SK-N-SH (cell line): ENCODE data around the gene IL1RAP. TPM values are rescaled to one million over a fixed set of nuclear protein-coding genes. Genes with fewer than 3 reads are reported as not detected.

Experiments
- CTCF ChIA-PET: fragments of 300-600, 350-600 bp; formaldehyde crosslinking; extraction: SDS; loops from one replicate; lab custom pipeline; 2021; lab: Yijun Ruan, JAX
- POLR2A ChIA-PET: fragments of 350-600 bp; sonication (Branson Sonifier 250); formaldehyde crosslinking; extraction: SDS; loops from one replicate; lab custom pipeline; 2020; ENCODE audit warnings: antibody characterized with exemption, inconsistent platforms; lab: Yijun Ruan, JAX
- DNase-seq: peaks from one replicate; pipeline ENCODE4 v3.0.0; 2012
- H2AFZ ChIP-seq: fragments of 200-600 bp; sonication (generic); 2 replicates; pipeline ENCODE4 v1.8.1; 2016; ENCODE audit warnings: antibody characterized with exemption, mild to moderate bottlenecking, low read depth
- H3F3A ChIP-seq: fragments of 200-600 bp; sonication (generic); replicated peaks from 2 replicates; pipeline ENCODE3; 2016; ENCODE audit warnings: antibody characterized with exemption, mild to moderate bottlenecking; ENCODE audit not compliant: insufficient read depth
- H3K27ac ChIP-seq, 2 experiments: fragments of 200-500 bp in 1 of 2; fragments of 200-600 bp in 1 of 2; sonication (Bioruptor generic) in 1 of 2; sonication (generic), shearing (Covaris generic) in 1 of 2; 2 replicates each; pipeline versions ENCODE4 v1.5.1 to v1.6.1; 2014 to 2016; ENCODE audit warnings: low read depth in 2 of 2, inconsistent platforms in 1 of 2, low read length in 1 of 2, mild to moderate bottlenecking in 1 of 2, mixed read lengths in 1 of 2
- H3K27me3 ChIP-seq: fragments of 200-600 bp; sonication (generic), shearing (Covaris generic); 2 replicates; pipeline ENCODE4 v1.6.1; 2016; ENCODE audit warnings: mixed run types; ENCODE audit not compliant: insufficient read depth
- H3K36me3 ChIP-seq, 2 experiments: fragments of 200-500 bp in 1 of 2; fragments of 200-600 bp in 1 of 2; sonication (Bioruptor generic) in 1 of 2; sonication (generic) in 1 of 2; replicated peaks in 1 of 2; 2 replicates each; pipeline versions ENCODE3 to v1.5.1; 2014 to 2016; ENCODE audit warnings: low read length in 1 of 2, mild to moderate bottlenecking in 1 of 2; ENCODE audit not compliant: insufficient read depth in 2 of 2, control insufficient read depth in 1 of 2
- H3K4me1 ChIP-seq, 2 experiments: fragments of 200-500 bp in 1 of 2; fragments of 200-600 bp in 1 of 2; sonication (Bioruptor generic) in 1 of 2; sonication (generic), shearing (Covaris generic) in 1 of 2; 2 replicates each; pipeline versions ENCODE4 v1.5.1 to v1.6.1; 2014 to 2016; ENCODE audit warnings: low read depth in 1 of 2, low read length in 1 of 2, mixed run types in 1 of 2; ENCODE audit not compliant: insufficient read depth in 2 of 2, control insufficient read depth in 1 of 2
- H3K4me2 ChIP-seq: fragments of 200-600 bp; sonication (generic), shearing (Covaris generic); 2 replicates; pipeline ENCODE4 v1.6.1; 2017; ENCODE audit warnings: mixed run types
- H3K4me3 ChIP-seq, 2 experiments: fragments of 200-500 bp in 1 of 2; fragments of 200-600 bp in 1 of 2; sonication (Bioruptor generic) in 1 of 2; sonication (generic), shearing (Covaris generic) in 1 of 2; 2 replicates each; pipeline versions ENCODE4 v1.5.1 to v1.8.1; 2014 to 2016; ENCODE audit warnings: low read depth in 2 of 2, inconsistent platforms in 1 of 2, low read length in 1 of 2, mild to moderate bottlenecking in 1 of 2, mixed read lengths in 1 of 2, moderate library complexity in 1 of 2
- H3K79me2 ChIP-seq: fragments of 200-600 bp; sonication (generic); 2 replicates; pipeline ENCODE4 v1.8.1; 2017; ENCODE audit warnings: mild to moderate bottlenecking; ENCODE audit not compliant: insufficient read depth
- H3K9ac ChIP-seq: fragments of 200-600 bp; sonication (generic); 2 replicates; pipeline ENCODE4 v1.6.1; 2017; ENCODE audit warnings: mixed run types
- H3K9me2 ChIP-seq: fragments of 200-600 bp; sonication (generic); 2 replicates; pipeline ENCODE4 v1.6.1; 2017; ENCODE audit warnings: mixed run types
- H3K9me3 ChIP-seq: fragments of 200-600 bp; sonication (generic); 2 replicates; pipeline ENCODE4 v1.6.1; 2017; ENCODE audit warnings: mixed run types, mild to moderate bottlenecking, moderate library complexity
- H4K20me1 ChIP-seq: fragments of 200-600 bp; sonication (generic); 2 replicates; pipeline ENCODE4 v1.6.1; 2017; ENCODE audit warnings: mild to moderate bottlenecking, mixed run types; ENCODE audit not compliant: insufficient read depth
- IRF3 ChIP-seq: fragments of 150-350 bp; IDR thresholded peaks from 2 replicates; pipeline ENCODE4 v1.6.1; 2016; ENCODE audit warnings: mild to moderate bottlenecking, low read depth, low read length
- MAX ChIP-seq: IDR thresholded peaks from 2 replicates; pipeline ENCODE4 v1.4.0; 2012; ENCODE audit warnings: low read depth
- NFIC ChIP-seq: IDR thresholded peaks from 2 replicates; pipeline ENCODE4 v1.4.0; 2012; ENCODE audit warnings: borderline replicate concordance
- POLR2AphosphoS5 ChIP-seq: IDR thresholded peaks from 2 replicates; pipeline ENCODE4 v1.6.1; 2012; ENCODE audit warnings: low read depth, low read length
- RCOR1 ChIP-seq: fragments of 150-350 bp; IDR thresholded peaks from 2 replicates; pipeline ENCODE4 v1.6.1; 2017; ENCODE audit warnings: antibody characterized with exemption, low read length
- RFX5 ChIP-seq: IDR thresholded peaks from 2 replicates; pipeline ENCODE4 v1.6.1; 2012; ENCODE audit warnings: mild to moderate bottlenecking, improper control_type of control experiment, low read length
- RXRA ChIP-seq: IDR thresholded peaks from 2 replicates; pipeline ENCODE4 v1.4.0; 2012; ENCODE audit warnings: low read depth, mild to moderate bottlenecking, borderline replicate concordance
- TAF1 ChIP-seq: IDR thresholded peaks from 2 replicates; pipeline ENCODE4 v1.6.1; 2012; ENCODE audit warnings: low read depth, mild to moderate bottlenecking, low read length, moderate library complexity, borderline replicate concordance
- TEAD4 ChIP-seq: IDR thresholded peaks from 2 replicates; pipeline ENCODE4 v1.4.0; 2012; ENCODE audit warnings: mild to moderate bottlenecking, borderline replicate concordance; ENCODE audit not compliant: insufficient read depth
- YY1 ChIP-seq: IDR thresholded peaks from 2 replicates; pipeline ENCODE4 v1.4.0; 2012; ENCODE audit warnings: low read depth, mild to moderate bottlenecking
- ZBTB33 ChIP-seq: IDR thresholded peaks from 2 replicates; pipeline ENCODE4 v1.4.0; 2012; ENCODE audit warnings: low read depth, borderline replicate concordance
- WGBS: methylation state at CpG from one replicate; pipeline ENCODE4 v1.1.6; 2017; ENCODE audit warnings: low lambda C conversion rate; 5-methylcytosine and 5-hydroxymethylcytosine counted together
- polyA plus RNA-seq, 3 experiments: library from polyadenylated mRNA; depleted of rRNA; stranded (reverse); fragments of >200 nt; gene quantifications; 2 replicates each; pipeline ENCODE4 v1.2.3, GENCODE V29; 2012

Gene IL1RAP
- polyA plus RNA-seq, 1 of the 3 experiments (the other 2 are of a cell fraction), result 7.6 TPM

- CTCF ChIA-PET, result no interaction called here
- no peaks in the 10 kb centered on the region for H3K4me1 ChIP-seq
- no peak overlapping the region for H3K4me2 ChIP-seq
- peaks cover 0 to 3% of the 10 kb centered on the region in 2 experiments for H3K36me3 ChIP-seq
- H3K27me3 ChIP-seq, result no peaks in the 10 kb centered on the region
- no peaks in the 10 kb centered on the region for H3F3A ChIP-seq
- H3K9me3 ChIP-seq, result 0 out of 2 replicates have a peak, but pooled peaks cover 5% of the 10 kb centered on the region
- POLR2A ChIA-PET, result no interaction called here
- no peak overlapping the region for H3K4me3 ChIP-seq
- WGBS, result 55% methylated on average over 4 of the region's 6 CpGs
- no peak overlapping the region for H3K9ac ChIP-seq
- no peaks in the 10 kb centered on the region for H3K9me2 ChIP-seq
- H4K20me1 ChIP-seq, result no peaks in the 10 kb centered on the region
- H3K27ac ChIP-seq, result no peak overlapping the region
- TF ChIP-seq NFIC (no peak), POLR2AphosphoS5 (no peak), RXRA (no peak), RCOR1 (no peak)
- no peak for DNase-seq
- no peaks in the 10 kb centered on the region for H3K79me2 ChIP-seq
- H2AFZ ChIP-seq, result no peak overlapping the region
These were observed 40.3 kb downstream of the IL1RAP start for GRCh38 chr3:190554197-190554596.

- H3K79me2 ChIP-seq, result no peaks in the 10 kb centered on the region
These were observed 42.5 kb downstream of the IL1RAP start for GRCh38 chr3:190556351-190556750.

GRCh38 chr3:190557296-190557695 is 43.4 kb downstream of the IL1RAP start:
- DNase-seq, result no peak
- Histone ChIP-seq H3K4me3 (no peak overlapping the region), H3K9me2 (no peaks in the 10 kb centered on the region), H3K36me3 (no peaks in the 10 kb centered on the region), H3K27ac (no peak overlapping the region), H3K4me1 (peaks cover 0 to 5% of the 10 kb centered on the region in 2 experiments; a peak in 1 of 4 replicates), H3K4me2 (no peak overlapping the region), H4K20me1 (no peaks in the 10 kb centered on the region), H3K9me3 (0 out of 2 replicates have a peak, but pooled peaks cover 8% of the 10 kb centered on the region), H3K79me2 (no peaks in the 10 kb centered on the region), H2AFZ (no peak overlapping the region), H3K9ac (no peak overlapping the region), H3F3A (no peaks in the 10 kb centered on the region), H3K27me3 (no peaks in the 10 kb centered on the region)
- ChIA-PET POLR2A (no interaction called here), CTCF (no interaction called here)
- TF ChIP-seq RFX5 (no peak), ZBTB33 (no peak), NFIC (no peak), MAX (no peak), TEAD4 (no peak), YY1 (no peak)

More at GRCh38 chr3:190556351-190556750, 42.5 kb downstream of the IL1RAP start:
- Histone ChIP-seq H3K27me3 (no peaks in the 10 kb centered on the region), H3K9me2 (no peaks in the 10 kb centered on the region), H3K9ac (no peak overlapping the region), H3K9me3 (0 out of 2 replicates have a peak, but pooled peaks cover 8% of the 10 kb centered on the region), H3K36me3 (peaks cover 0 to 3% of the 10 kb centered on the region in 2 experiments), H3F3A (no peaks in the 10 kb centered on the region), H3K4me2 (no peak overlapping the region), H3K27ac (no peak overlapping the region), H3K4me1 (peaks cover 0 to 5% of the 10 kb centered on the region in 2 experiments; a peak in 1 of 4 replicates), H3K4me3 (no peak overlapping the region), H2AFZ (no peak overlapping the region), H4K20me1 (no peaks in the 10 kb centered on the region)
- TF ChIP-seq IRF3 (no peak), TAF1 (no peak)
- CTCF ChIA-PET, result no interaction called here
- no peak for DNase-seq
- POLR2A ChIA-PET, result no interaction called here
- WGBS, result 39% methylated on average over 2 of the region's 2 CpGs
